ENCODE data around the gene ASB2. TPM values are rescaled to one million over a fixed set of nuclear protein-coding genes. Genes with fewer than 3 reads are reported as not detected.

The ASB2 gene
- polyA plus RNA-seq, 1 of the 3 experiments (the other 2 are of a cell fraction): 0.15 TPM

- no peaks in the 10 kb centered on the region for H3K9me2 ChIP-seq
- TF ChIP-seq EP300 (IDR thresholded peaks at IDR 0.05; ENCODE audit: borderline replicate concordance in 1 of 2, low read depth in 1 of 2, low read length in 1 of 2) (no peak), NRF1 (IDR thresholded peaks at IDR 0.05; ENCODE audit: low read depth, low read length) (no peak), CHD2 (IDR thresholded peaks at IDR 0.05; ENCODE audit: low read length, partially characterized antibody) (no peak), RFX5 (IDR thresholded peaks at IDR 0.05; ENCODE audit: low read length) (no peak), RCOR1 (IDR thresholded peaks at IDR 0.05; ENCODE audit: low read length) (no peak), SMC3 (IDR thresholded peaks at IDR 0.05; ENCODE audit: low read depth, low read length) (no peak), TEAD4 (IDR thresholded peaks at IDR 0.05; ENCODE audit: borderline replicate concordance, insufficient read depth) (no peak), JUND (IDR thresholded peaks at IDR 0.05) (no peak), TAF1 (IDR thresholded peaks at IDR 0.05; ENCODE audit: borderline replicate concordance, low read depth, low read length) (no peak), MXI1 (IDR thresholded peaks at IDR 0.05; ENCODE audit: low read depth, low read length) (no peak), ELF1 (IDR thresholded peaks at IDR 0.05) (no peak), FOXJ3 (CRISPR knock-in tag; IDR thresholded peaks at IDR 0.05) (no peak), TCF12 (IDR thresholded peaks at IDR 0.05) (no peak)
- TF ChIP-seq, protein P1, sequence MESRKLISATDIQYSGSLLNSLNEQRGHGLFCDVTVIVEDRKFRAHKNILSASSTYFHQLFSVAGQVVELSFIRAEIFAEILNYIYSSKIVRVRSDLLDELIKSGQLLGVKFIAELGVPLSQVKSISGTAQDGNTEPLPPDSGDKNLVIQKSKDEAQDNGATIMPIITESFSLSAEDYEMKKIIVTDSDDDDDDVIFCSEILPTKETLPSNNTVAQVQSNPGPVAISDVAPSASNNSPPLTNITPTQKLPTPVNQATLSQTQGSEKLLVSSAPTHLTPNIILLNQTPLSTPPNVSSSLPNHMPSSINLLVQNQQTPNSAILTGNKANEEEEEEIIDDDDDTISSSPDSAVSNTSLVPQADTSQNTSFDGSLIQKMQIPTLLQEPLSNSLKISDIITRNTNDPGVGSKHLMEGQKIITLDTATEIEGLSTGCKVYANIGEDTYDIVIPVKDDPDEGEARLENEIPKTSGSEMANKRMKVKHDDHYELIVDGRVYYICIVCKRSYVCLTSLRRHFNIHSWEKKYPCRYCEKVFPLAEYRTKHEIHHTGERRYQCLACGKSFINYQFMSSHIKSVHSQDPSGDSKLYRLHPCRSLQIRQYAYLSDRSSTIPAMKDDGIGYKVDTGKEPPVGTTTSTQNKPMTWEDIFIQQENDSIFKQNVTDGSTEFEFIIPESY (IDR thresholded peaks at IDR 0.05; ENCODE audit: borderline replicate concordance, low read depth): no peak
- no peaks in the 10 kb centered on the region for H3K9me3 ChIP-seq
- H3K9ac ChIP-seq: no peak overlapping the region
- H3K27me3 ChIP-seq (ENCODE audit: insufficient read depth): peaks cover 41% of the 10 kb centered on the region
- no peak overlapping the region for H3K4me2 ChIP-seq
- no peaks in the 10 kb centered on the region for H3K79me2 ChIP-seq (ENCODE audit: insufficient read depth)
- peaks cover 9 to 11% of the 10 kb centered on the region in 2 experiments; a peak in 3 of 4 replicates for H3K4me1 ChIP-seq (ENCODE audit: control insufficient read depth in 1 of 2, insufficient read depth in 2 of 2, low read depth in 1 of 2, low read length in 1 of 2)
- peaks cover 6% of the 10 kb centered on the region for H3F3A ChIP-seq (replicated peaks; ENCODE audit: insufficient read depth)
- H2AFZ ChIP-seq (ENCODE audit: low read depth): no peak overlapping the region
- no peaks in the 10 kb centered on the region for H4K20me1 ChIP-seq (ENCODE audit: insufficient read depth)
- 95% methylated on average over 6 of the region's 13 CpGs for WGBS (ENCODE audit: low lambda C conversion rate)
- H3K4me3 ChIP-seq (ENCODE audit: low read depth in 2 of 2, low read length in 1 of 2): no peak overlapping the region
- no peak overlapping the region for H3K27ac ChIP-seq (ENCODE audit: low read depth in 2 of 2, low read length in 1 of 2)
- no peak for DNase-seq
- ChIA-PET POLR2A (no interaction called here), CTCF (interaction anchor here (0.6 to 7.8 kb wide), 20 partner anchors 9 to 288 kb away, joined by 3 to 219 read pairs (median 6); partner anchors contain the start of genes CCDC197 and FAM181A)
- no peaks in the 10 kb centered on the region for H3K36me3 ChIP-seq (replicated peaks in 1 of 2; ENCODE audit: control insufficient read depth in 1 of 2, insufficient read depth in 2 of 2, low read length in 1 of 2)
These were observed 38.9 kb downstream of the ASB2 start for GRCh38 chr14:93937519-93937918.

- H3K27ac ChIP-seq (ENCODE audit: low read depth in 2 of 2, low read length in 1 of 2): no peak overlapping the region
- CTCF ChIA-PET: interaction anchor here (0.8 to 7.8 kb wide), 32 partner anchors 9 to 318 kb away, joined by 3 to 219 read pairs (median 5); partner anchors contain the start of genes CCDC197 and FAM181A
- peaks cover 41% of the 10 kb centered on the region for H3K27me3 ChIP-seq (ENCODE audit: insufficient read depth)
- no peaks in the 10 kb centered on the region for H3K36me3 ChIP-seq (replicated peaks in 1 of 2; ENCODE audit: control insufficient read depth in 1 of 2, insufficient read depth in 2 of 2, low read length in 1 of 2)
- peaks cover 5 to 11% of the 10 kb centered on the region in 2 experiments; a peak in 3 of 4 replicates for H3K4me1 ChIP-seq (ENCODE audit: control insufficient read depth in 1 of 2, insufficient read depth in 2 of 2, low read depth in 1 of 2, low read length in 1 of 2)
- no peak for DNase-seq
- H3K79me2 ChIP-seq (ENCODE audit: insufficient read depth): no peaks in the 10 kb centered on the region
- H3K4me3 ChIP-seq (ENCODE audit: low read depth in 2 of 2, low read length in 1 of 2): no peak overlapping the region
- no peak overlapping the region for H2AFZ ChIP-seq (ENCODE audit: low read depth)
- WGBS (ENCODE audit: low lambda C conversion rate): 71% methylated on average over 5 of the region's 6 CpGs
- POLR2A ChIA-PET: no interaction called here
- H3K9ac ChIP-seq: no peak overlapping the region
- H3K9me3 ChIP-seq: no peaks in the 10 kb centered on the region
- H3K4me2 ChIP-seq: no peak overlapping the region
- no peaks in the 10 kb centered on the region for H3K9me2 ChIP-seq
- H3F3A ChIP-seq (replicated peaks; ENCODE audit: insufficient read depth): peaks cover 2% of the 10 kb centered on the region
- no peaks in the 10 kb centered on the region for H4K20me1 ChIP-seq (ENCODE audit: insufficient read depth)
- TF ChIP-seq RFX5 (IDR thresholded peaks at IDR 0.05; ENCODE audit: low read length): no peak
- TF ChIP-seq IRF3 (IDR thresholded peaks at IDR 0.05; ENCODE audit: low read depth, low read length): no peak
- no peak for TF ChIP-seq SMC3 (IDR thresholded peaks at IDR 0.05; ENCODE audit: low read depth, low read length)
- TF ChIP-seq GATA2 (CRISPR knock-in tag; IDR thresholded peaks at IDR 0.05): no peak
- TF ChIP-seq GABPA (IDR thresholded peaks at IDR 0.05; ENCODE audit: low read depth): no peak
- no peak for TF ChIP-seq SIN3A (IDR thresholded peaks at IDR 0.05; ENCODE audit: borderline replicate concordance, low read depth, low read length)
- TF ChIP-seq, protein P2, sequence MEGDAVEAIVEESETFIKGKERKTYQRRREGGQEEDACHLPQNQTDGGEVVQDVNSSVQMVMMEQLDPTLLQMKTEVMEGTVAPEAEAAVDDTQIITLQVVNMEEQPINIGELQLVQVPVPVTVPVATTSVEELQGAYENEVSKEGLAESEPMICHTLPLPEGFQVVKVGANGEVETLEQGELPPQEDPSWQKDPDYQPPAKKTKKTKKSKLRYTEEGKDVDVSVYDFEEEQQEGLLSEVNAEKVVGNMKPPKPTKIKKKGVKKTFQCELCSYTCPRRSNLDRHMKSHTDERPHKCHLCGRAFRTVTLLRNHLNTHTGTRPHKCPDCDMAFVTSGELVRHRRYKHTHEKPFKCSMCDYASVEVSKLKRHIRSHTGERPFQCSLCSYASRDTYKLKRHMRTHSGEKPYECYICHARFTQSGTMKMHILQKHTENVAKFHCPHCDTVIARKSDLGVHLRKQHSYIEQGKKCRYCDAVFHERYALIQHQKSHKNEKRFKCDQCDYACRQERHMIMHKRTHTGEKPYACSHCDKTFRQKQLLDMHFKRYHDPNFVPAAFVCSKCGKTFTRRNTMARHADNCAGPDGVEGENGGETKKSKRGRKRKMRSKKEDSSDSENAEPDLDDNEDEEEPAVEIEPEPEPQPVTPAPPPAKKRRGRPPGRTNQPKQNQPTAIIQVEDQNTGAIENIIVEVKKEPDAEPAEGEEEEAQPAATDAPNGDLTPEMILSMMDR (IDR thresholded peaks at IDR 0.05): no peak
- TF ChIP-seq POLR2AphosphoS5 (IDR thresholded peaks at IDR 0.05; ENCODE audit: low read depth, low read length): no peak
- no peak for TF ChIP-seq FOSL2 (IDR thresholded peaks at IDR 0.05; ENCODE audit: borderline replicate concordance, low read depth)
- TF ChIP-seq YY1 (IDR thresholded peaks at IDR 0.05; ENCODE audit: low read depth): no peak
- TF ChIP-seq, protein P1 (IDR thresholded peaks at IDR 0.05; ENCODE audit: borderline replicate concordance, low read depth): no peak
- no peak for TF ChIP-seq MXI1 (IDR thresholded peaks at IDR 0.05; ENCODE audit: low read depth, low read length)
- TF ChIP-seq MEF2A (IDR thresholded peaks at IDR 0.05; ENCODE audit: borderline replicate concordance, low read depth): no peak
These were observed 39.4 kb downstream of the ASB2 start for GRCh38 chr14:93936926-93937325.

All from SK-N-SH (cell line).